Renal cortex interstitium (tissue), 11 donors: ENCODE data around the gene PCMT1. TPM values are rescaled to one million over a fixed set of nuclear protein-coding genes. Genes with fewer than 3 reads are reported as not detected.

Source experiments
- DNase-seq, 11 donors: peaks; one replicate each; pipeline ENCODE4 v3.0.0-alpha.2; 2013; ENCODE audit warnings: low read depth in 9 of 11, low spot score in 4 of 11; ENCODE audit errors: extremely low read depth in 1 of 11
- polyA plus RNA-seq, 3 donors: library from polyadenylated mRNA; unstranded; fragments of 120-200 nt; gene quantifications; one replicate each; pipeline ENCODE4 v1.2.1, GENCODE V29; 2013; ENCODE audit not compliant: insufficient read length in 3 of 3

PCMT1 gene
- polyA plus RNA-seq, 3 donors, result 78.5 to 94.1 (median 90.9) TPM

DNA sequence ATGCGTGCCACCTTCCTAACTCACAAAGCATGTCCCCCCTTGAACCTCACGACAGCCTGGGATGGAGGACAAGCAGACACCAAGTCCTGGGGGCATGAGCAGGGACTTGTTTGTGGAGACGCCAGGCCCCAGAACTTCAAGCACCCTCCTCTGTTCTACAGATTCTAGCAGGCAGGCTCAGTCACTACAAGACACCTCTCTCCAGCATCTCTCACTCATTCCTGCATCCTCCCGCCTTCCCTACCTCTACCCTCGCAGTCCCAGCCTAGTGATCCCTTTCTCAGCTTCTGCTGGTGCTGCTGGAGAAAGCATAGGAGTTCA, 110.9 kb downstream of the PCMT1 start:
- no peak for DNase-seq

Other genes starting within 250 kb of the PCMT1 start
- 10 to 100 TPM; 53.2 to 66.6 (median 59.4) TPM for gene PPIL4, start 203.7 kb upstream of the PCMT1 start, polyA plus RNA-seq
- 100 to 1,000 TPM in 1 of 3 donors, 10 to 100 TPM in 2; 85.5 to 104 (median 90.7) TPM for gene GINM1, start 183.4 kb upstream of the PCMT1 start, polyA plus RNA-seq
- 10 to 100 TPM; 27.9 to 30.3 (median 29.4) TPM for gene KATNA1, start 101.0 kb upstream of the PCMT1 start, polyA plus RNA-seq
- 10 to 100 TPM; 28.8 to 38.0 (median 31.7) TPM for gene LATS1, start 31.6 kb upstream of the PCMT1 start, polyA plus RNA-seq
- gene NUP43, start 3.2 kb upstream of the PCMT1 start, polyA plus RNA-seq, result 10 to 100 TPM; 42.0 to 47.8 (median 46.7) TPM
- 10 to 100 TPM; 31.6 to 35.6 (median 34.0) TPM for gene LRP11, start 114.6 kb downstream of the PCMT1 start, polyA plus RNA-seq
- under 1 TPM; 0.20 to 0.50 (median 0.30) TPM for gene RAET1E, start 148.4 kb downstream of the PCMT1 start, polyA plus RNA-seq
- 1 to 10 TPM; 1.2 to 1.7 (median 1.6) TPM for gene RAET1G, start 173.4 kb downstream of the PCMT1 start, polyA plus RNA-seq
- gene ULBP2, start 192.3 kb downstream of the PCMT1 start, polyA plus RNA-seq, result 1 to 10 TPM in 1 of 3 donors, under 1 TPM in 2; 0.72 to 1.0 (median 0.75) TPM
- gene ULBP1, start 214.2 kb downstream of the PCMT1 start, polyA plus RNA-seq, result 1 to 10 TPM; 1.6 to 2.1 (median 1.9) TPM